Astrocyte of the cerebellum (primary cell): ENCODE measurements around the gene CDH26.

ENCODE experiments used
- DNase-seq: peaks from one replicate; pipeline ENCODE4 v3.0.0-alpha.2; 2011; ENCODE audit warnings: low read depth
- H3K4me3 ChIP-seq: 2 replicates; pipeline ENCODE4 v1.5.1; 2011; ENCODE audit warnings: mild to moderate bottlenecking, low read depth, low read length, moderate library complexity
- CTCF ChIP-seq: IDR thresholded peaks from 2 replicates; pipeline ENCODE4 v1.5.1; 2012; ENCODE audit warnings: low read length, low read depth, moderate library complexity, mild to moderate bottlenecking; ENCODE audit errors: missing control alignments
- in situ Hi-C: cut with HindIII; loops from 2 replicates; pipeline ENCODE4 v1.10.0; 2017; ENCODE audit warnings: low sequenced_read_pairs

The CDH26 gene

GRCh38 chr20:60030471-60030870 lies 72.2 kb downstream of the CDH26 start:
- no peak for DNase-seq
- TF ChIP-seq CTCF = no peak
- H3K4me3 ChIP-seq = no peak overlapping the region
- in situ Hi-C loops = no loop called here

DNA sequence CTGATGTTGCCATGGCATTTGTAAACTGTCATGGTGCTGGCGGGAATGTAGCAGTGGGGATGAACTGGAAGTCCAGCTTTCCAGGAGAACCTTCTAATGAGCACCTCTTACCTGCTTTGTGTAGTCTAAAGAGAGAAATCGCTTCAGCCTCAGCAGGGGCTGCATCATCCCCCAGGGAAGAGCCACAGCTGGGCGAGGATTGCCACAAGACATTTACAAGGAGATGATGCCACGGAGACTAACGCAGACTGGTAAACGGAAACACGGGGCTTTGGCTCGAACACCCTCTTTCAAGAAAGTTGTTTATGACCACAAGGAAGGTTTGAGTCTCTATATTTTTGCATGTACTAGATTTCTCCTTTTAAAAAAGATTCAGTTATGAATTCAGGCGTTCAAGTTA lies 72.9 kb downstream of the CDH26 start:
- in situ Hi-C loops = no loop called here
- no peak overlapping the region for H3K4me3 ChIP-seq
- no peak for TF ChIP-seq CTCF
- no peak for DNase-seq

GRCh38 chr20:60034231-60035110 lies 76.2 kb downstream of the CDH26 start:
- TF ChIP-seq CTCF = no peak
- in situ Hi-C loops = no loop called here
- DNase-seq = no peak
- H3K4me3 ChIP-seq = no peak overlapping the region

DNA sequence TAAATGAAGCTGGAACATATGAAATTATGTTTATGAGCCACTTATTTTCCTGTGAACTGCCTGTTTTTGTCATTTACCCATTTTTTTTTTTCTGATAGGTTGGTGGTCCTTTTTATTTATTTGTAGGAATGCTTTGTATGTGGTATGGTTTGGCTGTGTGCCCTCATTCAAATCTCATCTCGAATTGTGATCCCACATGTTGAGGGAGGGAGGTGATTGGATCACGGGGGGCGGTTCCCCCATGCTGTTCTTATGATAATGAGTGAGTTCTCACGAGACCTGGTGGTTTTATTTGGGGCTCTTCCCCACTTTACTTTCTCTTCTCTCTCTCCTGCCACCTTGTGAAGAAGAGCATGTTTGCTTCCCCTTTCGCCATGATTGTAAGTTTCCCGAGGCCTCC lies 77.3 kb downstream of the CDH26 start:
- in situ Hi-C loops = no loop called here
- DNase-seq = no peak
- TF ChIP-seq CTCF = no peak
- H3K4me3 ChIP-seq = no peak overlapping the region

- in situ Hi-C loops = no loop called here
- no peak overlapping the region for H3K4me3 ChIP-seq
- no peak for TF ChIP-seq CTCF
- DNase-seq = no peak
These were observed 78.1 kb downstream of the CDH26 start for GRCh38 chr20:60036346-60036745.

GRCh38 chr20:60036746-60037499 lies 78.7 kb downstream of the CDH26 start:
- DNase-seq = no peak

More at GRCh38 chr20:60036746-60037499, 78.7 kb downstream of the CDH26 start:
- H3K4me3 ChIP-seq = no peak overlapping the region
- in situ Hi-C loops = no loop called here
- peak; percentile 35 for TF ChIP-seq CTCF
